Fibroblast of mammary gland (primary cell): ENCODE results near the gene AGBL5.

Experiments
- DNase-seq: peaks from one replicate; pipeline ENCODE4 v3.0.0-alpha.2; 2010; ENCODE audit warnings: low read depth
- H3K4me3 ChIP-seq: 2 replicates; pipeline ENCODE4 v1.5.1; 2011; ENCODE audit warnings: low read depth, mild to moderate bottlenecking, low read length, moderate library complexity; ENCODE audit not compliant: control insufficient read depth
- CTCF ChIP-seq: conservative IDR thresholded peaks from 2 replicates; pipeline ENCODE4 v1.5.1; 2011; ENCODE audit warnings: low read depth, low read length, inconsistent platforms; ENCODE audit not compliant: control insufficient read depth, insufficient read depth

The AGBL5 gene

DNA sequence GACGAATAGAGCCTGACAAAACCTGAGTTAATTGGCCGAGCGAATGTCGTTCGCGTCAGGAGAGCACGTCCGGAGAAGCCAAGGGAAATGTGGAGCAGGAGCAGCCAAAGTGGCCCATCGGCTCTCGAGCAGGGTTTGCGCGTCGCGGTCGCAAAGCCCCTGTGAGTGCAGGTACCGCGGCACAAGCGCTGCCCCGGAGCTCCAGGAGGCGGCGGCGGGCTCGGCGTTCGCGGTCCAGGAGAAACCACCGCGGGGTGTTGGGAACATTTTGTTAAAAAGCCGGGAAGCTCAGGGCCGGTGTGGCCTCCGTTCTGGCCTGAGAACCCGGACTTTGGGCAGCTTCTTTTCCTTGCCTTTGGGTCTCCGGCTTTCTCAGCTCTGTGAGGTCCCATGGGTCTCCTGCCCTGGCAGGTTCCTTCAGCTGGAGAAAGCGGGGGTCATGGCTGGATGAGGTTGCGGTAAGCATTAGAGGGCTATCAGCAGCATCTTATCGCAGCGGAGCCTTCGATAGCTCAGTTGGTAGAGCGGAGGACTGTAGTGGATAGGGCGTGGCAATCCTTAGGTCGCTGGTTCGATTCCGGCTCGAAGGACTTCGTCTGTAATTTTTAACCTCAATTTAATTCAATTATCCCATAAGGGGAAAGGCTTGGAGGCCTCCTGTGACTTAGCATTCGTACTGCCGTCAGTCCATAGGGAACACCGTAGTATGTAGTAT, 1.0 kb upstream of the AGBL5 start:
- H3K4me3 ChIP-seq, result peak overlapping the region; percentile 84
- TF ChIP-seq CTCF, result peak; percentile 24
- DNase-seq, result peak; percentile 97

DNA sequence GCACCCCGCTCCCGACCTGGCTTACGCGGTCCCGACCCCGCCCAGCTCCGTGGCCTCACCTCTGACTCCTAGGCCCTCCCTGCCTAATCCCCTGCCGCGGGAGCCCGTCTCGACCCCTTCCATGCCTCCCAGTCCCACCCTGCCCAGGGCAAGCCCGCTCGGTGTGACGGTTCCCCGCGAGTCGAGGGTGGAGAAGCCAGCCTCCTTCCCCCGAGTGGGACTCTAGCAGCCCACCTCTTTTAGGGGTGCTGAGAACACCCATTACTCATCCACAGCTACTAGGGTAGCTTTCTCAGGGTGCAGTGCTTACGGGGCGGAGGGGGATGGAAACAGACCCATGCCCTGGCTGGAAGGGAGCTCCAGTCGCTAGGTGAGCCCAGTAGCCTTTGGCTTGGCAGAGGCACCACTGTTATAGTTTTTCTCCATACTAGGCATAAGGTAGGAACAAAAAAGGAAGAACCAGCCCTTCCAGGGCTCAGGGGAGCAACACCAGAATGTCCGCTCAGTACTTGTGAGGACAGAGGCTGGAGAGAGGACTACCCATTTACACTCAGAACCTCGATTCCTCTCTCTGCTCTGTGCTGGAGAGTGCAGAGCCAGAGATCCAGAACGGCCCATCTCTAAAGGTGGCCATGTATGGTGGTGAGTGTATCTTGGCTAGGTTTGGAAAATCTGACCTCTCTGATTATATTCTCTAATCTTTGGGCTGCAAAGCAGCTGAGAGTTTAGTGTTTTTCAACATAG, 606 bp downstream of the AGBL5 start:
- H3K4me3 ChIP-seq, result peak overlapping the region; percentile 84
- no peak for DNase-seq
- no peak for TF ChIP-seq CTCF

GRCh38 chr2:27053321-27053720, 1.9 kb downstream of the AGBL5 start:
- no peak for DNase-seq
- no peak for TF ChIP-seq CTCF
- no peak overlapping the region for H3K4me3 ChIP-seq

GRCh38 chr2:27053776-27054175, 2.3 kb downstream of the AGBL5 start:
- TF ChIP-seq CTCF, result no peak
- H3K4me3 ChIP-seq, result no peak overlapping the region
- DNase-seq, result no peak

DNA sequence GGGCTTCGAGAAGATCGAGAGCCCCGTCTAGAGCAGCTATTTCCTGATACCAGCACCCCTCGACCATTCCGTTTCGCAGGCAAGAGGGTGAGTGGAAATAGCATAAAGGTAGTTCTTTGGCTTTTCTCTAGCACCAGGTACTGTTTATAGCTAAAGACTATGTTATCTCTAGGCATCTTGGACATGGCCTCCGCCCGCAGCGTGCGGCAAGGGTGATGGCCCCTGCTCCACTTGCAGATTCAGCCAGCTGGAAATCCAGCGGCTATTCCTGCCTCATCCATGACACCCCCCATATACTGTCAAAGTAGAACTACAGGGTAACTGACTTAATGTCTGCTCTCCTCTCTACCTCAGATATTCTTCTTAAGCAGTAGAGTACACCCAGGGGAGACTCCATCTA, 3.3 kb downstream of the AGBL5 start:
- no peak overlapping the region for H3K4me3 ChIP-seq
- DNase-seq, result no peak
- TF ChIP-seq CTCF, result no peak

DNA sequence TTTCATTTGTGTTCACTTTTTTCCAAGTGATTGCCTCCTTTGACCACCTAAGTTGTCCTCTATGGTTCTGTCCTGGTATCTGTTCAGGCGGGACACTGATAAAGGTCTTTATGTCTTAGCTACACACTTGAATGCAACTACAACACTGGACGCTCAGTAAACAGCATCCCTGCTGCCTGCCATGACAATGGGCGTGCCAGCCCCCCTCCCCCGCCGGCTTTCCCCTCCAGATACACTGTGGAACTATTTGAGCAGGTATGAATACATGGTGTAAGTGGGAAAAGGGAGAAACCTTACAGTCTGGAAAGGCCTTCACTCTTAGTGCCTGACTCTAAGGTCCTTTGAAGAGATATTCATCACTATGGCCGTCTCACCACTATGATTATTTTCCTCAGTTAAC, 5.7 kb downstream of the AGBL5 start:
- no peak for DNase-seq
- TF ChIP-seq CTCF, result no peak

More for the DNA sequence above, 5.7 kb downstream of the AGBL5 start:
- no peak overlapping the region for H3K4me3 ChIP-seq
